Panc1 (cell line): ENCODE data around the gene FCHSD2.

Experiments used
- CTCF ChIP-seq: fragments of 450-650 bp; IDR thresholded peaks from 2 replicates; pipeline ENCODE4 v1.5.1; 2017; ENCODE audit warnings: mild to moderate bottlenecking
- POLR2AphosphoS5 ChIP-seq: IDR thresholded peaks from 2 replicates; pipeline ENCODE4 v1.6.1; 2012; ENCODE audit warnings: mild to moderate bottlenecking, low read depth, low read length, moderate library complexity

- TF ChIP-seq CTCF, result no peak
- no peak for TF ChIP-seq POLR2AphosphoS5
Observed at GRCh38 chr11:73002214-73002613, 139.9 kb downstream of the FCHSD2 start.
